ENCODE measurements around the gene CFAP74.

The CFAP74 gene

GRCh38 chr1:1925437-1926345 is 77.9 kb downstream of the CFAP74 start:
- DNase-seq = no peak

GRCh38 chr1:1924849-1925248 is 78.7 kb downstream of the CFAP74 start:
- DNase-seq = no peak

DNA sequence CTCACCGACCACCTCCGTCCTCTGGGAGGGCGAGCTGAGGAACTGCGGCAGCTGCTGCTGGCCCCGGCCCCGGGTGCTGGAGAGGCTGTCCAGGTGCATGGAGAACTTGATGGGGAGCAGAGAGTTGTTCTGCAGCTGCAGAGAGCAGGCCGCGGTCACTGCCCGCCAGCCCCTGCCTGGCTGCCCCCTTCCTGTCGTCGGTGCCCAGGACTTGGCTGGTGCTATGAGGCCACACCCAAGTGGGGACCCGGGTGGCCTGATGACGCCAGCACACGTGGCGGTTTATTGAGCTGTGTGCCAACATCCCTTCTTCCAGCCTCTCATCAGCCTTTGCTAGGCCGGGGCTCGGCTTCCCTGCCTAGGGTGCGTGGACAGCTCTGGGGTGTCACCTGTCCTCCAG is 79.2 kb downstream of the CFAP74 start:
- DNase-seq = no peak

- no peak for DNase-seq
Measured at GRCh38 chr1:1922956-1923833, 80.4 kb downstream of the CFAP74 start.

GRCh38 chr1:1922702-1922955 is 81.0 kb downstream of the CFAP74 start:
- DNase-seq = no peak

GRCh38 chr1:1921901-1922701 is 81.5 kb downstream of the CFAP74 start:
- no peak for DNase-seq

DNA sequence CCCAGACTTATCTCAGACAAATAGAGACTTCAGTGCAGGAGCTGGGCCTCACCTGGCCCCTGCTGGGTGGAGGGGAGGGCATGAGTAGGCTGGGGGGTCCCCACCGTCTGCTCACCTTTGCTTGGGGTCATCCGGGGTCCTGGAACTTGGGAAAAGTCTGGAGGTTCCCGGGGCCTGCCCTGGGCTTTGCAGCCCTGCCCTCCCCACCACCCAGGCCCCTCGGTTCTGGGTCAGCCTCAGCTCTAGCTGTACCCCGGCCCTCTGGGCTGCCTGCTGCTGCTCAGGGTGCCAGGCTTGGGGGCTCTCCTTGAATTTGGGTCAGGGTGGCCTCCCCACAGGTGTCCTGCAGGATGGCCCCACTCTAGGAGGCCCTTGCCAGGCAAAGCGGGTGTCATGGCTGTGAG is 82.1 kb downstream of the CFAP74 start:
- DNase-seq = no peak

GRCh38 chr1:1920608-1921458 is 82.8 kb downstream of the CFAP74 start:
- DNase-seq = no peak

DNA sequence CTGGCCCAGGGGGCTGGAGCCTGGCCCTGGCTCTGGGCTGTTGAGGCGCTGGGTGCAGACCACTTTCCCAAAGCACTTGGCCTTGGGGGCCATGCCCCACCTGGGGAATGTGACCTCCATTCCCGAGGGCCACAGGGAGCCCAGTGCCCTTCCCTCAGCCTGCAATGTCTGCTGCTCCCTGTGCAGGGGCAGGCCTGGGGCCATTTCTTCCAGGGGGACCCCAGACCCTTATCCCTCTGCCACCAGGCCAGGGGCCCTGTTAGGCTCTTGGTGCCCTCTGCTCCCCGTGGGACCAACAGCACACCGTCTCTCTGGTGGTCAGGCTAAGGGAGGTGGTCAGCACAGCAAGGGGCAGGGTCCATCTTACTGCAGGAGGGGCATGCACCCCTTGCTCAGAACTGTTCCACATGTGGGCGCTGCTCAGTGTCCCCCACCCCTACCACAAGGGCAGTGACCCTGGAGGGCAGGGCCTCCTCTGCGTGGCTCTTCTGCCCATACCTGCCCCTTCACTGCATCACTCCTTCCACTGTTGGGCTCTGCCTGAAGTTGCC is 83.5 kb downstream of the CFAP74 start:
- no peak for DNase-seq

DNA sequence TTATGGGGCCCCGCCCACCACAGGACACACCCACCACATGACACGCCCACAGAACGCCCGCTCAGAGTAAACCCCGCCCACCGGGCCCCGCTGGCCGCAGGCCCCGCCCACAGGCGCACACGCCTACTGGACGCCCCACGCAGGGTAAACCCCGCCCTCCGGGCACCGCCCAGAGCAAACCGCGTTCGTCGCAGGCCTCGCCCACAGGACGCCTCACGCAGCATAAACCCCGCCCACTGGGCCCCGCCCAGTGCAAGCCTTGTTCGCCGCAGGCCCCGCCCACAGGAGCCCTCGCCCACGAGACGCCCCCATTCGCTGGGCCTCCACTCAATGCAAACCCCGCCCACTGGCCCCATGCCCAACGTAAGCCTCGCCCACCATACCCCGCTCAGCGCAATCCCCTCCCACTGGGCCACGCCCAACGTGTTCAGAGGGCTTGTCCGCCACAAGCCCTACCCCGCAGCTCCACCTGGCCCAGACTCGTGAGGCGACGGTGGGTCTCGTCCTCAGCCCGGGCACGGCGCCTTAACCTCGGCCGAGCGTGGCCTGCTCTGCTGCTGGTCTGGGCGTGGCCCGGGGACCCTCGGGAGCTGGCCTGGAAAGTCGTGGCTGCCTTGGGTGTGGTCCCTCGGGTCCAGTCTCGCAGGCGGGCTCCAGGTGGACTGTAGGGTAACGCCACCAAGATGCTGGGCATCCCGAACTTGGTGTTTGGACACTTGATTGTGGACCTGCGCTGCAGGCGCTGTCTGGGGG is 84.1 kb downstream of the CFAP74 start:
- DNase-seq = peak; percentile 100

- no peak for DNase-seq
Measured at GRCh38 chr1:1918901-1919303, 84.7 kb downstream of the CFAP74 start, which contains the start of gene TMEM52. Gene TMEM52, minus strand, starts transcription at chr1:1919279. Its CDS starts 14 bp downstream, at chr1:1919265.

DNA sequence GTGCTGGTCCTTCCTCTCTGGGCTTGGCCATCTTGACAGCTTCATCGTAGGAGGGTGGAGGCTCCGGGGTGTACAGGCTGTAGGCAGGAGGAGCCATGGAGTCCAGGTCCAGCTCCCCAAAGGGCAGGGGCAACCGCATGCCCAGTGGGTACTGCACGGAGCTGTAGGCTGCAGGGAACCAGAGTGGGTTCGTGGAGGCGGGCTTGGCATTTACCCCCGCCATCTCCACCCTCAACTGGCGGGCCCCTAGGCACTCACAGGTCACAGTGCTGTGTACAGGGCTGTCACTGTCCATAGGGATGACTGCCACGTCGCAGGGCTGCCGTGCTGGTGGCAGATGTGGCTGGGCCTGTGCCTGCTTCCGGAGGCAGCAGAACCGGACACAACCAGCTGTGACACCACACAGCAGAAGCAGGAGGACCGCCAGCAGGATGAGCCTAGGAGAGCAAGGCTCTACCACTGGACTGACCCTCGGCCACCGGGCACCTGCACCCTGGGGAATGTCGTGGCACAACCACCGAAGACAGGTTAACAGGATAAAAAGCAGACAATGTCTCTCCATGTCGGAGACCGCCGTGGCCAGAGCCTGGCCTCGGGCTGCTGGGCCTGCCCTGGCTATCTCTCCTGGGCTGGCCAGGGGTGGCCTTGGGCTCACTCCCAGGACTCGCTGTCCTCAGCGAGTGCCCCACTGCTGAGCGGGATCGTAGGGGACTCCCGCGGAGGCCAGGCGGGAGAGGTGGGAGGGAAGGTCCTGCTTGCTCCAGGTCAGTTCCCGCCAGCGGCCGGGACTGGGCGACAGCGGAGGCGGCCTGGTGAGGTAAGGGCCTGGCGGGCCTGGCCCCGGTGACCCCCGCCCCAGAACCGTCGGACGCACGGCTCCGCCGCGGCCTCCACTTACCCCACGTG is 85.3 kb downstream of the CFAP74 start:
- no peak for DNase-seq

DNA sequence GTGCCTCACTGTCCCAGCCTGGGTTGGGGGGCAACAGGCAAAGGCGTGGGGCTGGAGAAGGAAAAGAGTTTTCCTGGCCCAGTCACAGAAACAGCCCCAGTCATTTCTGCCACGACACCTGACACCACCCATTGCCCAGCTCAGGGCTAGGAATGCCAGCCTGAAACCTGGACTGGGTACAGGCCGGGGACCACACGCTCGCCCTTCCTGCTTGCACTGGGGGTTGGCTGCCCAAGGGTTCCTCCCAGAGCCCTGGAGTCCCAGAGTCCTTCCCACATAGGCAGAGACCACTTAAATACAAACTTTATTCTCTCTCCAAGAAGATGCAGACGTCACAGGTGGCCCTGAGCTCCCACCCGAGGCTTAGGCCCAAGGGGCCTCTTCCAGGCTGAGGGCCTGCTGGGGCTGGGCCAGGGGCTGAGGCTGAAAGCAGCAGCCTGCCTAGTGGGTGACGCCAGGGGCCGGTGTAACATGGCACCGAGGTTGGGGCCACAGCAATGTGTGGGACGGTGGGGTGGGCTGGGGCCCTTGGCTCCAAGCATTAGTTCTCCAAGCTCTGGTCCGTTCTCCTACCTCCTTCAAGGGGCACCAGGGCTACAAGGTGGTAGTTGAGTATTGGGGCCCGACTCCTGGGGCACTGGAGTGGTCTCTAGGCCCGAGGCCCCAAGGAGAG is 86.1 kb downstream of the CFAP74 start:
- DNase-seq = no peak

GRCh38 chr1:1916851-1917251 is 86.7 kb downstream of the CFAP74 start:
- no peak for DNase-seq

- no peak for DNase-seq
Measured at GRCh38 chr1:1915911-1916840, 87.4 kb downstream of the CFAP74 start.

- no peak for DNase-seq
Measured at GRCh38 chr1:1914971-1915692, 88.5 kb downstream of the CFAP74 start, which contains the start of gene CALML6. Gene CALML6, plus strand, starts transcription at chr1:1915260. Its CDS starts 21 bp downstream, at chr1:1915281.
